GM19099 (cell line): Measurements from ENCODE around the gene MAPT.

Experiments
- POLR2A ChIP-seq: IDR thresholded peaks from 3 replicates; pipeline ENCODE4 v1.6.1; 2011; ENCODE audit warnings: low read depth; ENCODE audit not compliant: insufficient read length; ENCODE audit errors: extremely low read depth

The MAPT gene

DNA sequence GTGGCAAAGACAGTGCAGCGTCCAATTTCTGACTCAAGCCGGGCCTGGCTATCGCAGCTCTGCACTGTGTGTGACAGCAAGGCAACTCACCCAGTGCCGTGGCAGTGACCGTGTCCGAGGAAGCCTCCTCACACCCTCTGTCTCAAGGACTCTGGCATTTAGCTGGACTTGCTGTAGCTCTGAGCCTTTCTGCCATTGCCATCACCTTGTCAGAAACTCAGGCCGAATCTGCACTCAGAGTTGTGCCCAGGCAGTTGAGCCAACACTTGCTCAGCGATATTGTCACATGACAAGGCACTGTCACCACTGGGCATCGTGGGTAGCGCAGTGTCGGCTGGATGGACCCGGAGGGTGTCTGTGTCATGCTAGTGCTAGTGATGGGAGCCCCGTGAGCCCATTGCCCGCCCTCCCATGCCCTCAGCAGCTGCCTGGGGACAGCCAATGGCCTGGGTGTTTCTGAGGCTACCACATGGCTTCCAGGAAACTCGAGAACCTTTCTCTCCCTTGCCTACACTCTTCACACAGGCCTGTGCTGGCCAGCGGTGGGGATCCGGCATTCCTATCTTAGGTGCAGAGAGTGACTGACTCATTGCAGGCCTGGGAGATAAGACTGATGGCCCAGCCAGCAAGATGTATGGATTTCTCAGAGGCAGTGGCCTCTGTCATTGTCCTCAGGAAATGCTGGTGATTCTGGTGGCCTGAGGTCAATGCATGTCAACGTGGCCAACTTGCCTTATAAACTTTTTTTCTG lies 82.6 kb downstream of the MAPT start:
- no peak for TF ChIP-seq POLR2A

DNA sequence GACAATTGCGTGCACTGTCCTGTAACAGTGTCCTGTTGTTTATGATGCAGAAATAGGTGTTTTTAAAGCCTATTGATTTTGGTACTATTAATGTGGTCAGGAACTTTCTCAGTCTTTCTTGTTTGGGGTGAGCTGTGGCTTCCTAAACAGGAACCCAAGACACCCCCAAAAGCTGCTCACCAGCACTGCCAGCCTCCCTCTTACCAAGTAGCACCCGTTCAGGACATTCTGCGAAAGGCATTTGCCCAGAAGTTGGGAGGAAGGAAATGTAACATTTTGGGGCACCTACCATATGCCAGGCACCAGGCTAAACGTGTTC lies 83.1 kb downstream of the MAPT start:
- no peak for TF ChIP-seq POLR2A

DNA sequence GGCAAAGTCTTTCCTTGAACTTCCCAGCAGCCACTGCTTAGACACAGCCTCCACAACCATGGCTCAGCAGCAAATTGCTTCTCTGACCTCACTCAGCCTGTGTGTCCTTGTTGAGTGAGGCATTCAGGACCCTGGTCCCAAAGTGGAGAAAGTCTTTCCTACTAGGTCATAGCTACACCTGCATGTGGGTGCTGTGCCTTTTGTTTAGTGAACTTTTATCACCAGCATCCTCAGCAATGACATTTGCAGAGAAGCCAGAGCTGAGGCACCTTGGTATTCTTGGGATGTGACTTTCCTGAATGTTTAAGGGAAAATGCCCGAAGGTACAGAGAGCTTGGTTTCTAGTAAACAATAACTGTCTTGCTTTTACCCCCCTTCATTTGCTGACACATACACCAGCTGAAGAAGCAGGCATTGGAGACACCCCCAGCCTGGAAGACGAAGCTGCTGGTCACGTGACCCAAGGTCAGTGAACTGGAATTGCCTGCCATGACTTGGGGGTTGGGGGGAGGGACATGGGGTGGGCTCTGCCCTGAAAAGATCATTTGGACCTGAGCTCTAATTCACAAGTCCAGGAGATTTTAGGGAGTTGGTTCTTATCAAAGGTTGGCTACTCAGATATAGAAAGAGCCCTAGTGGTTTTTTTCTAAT lies 83.7 kb downstream of the MAPT start:
- no peak for TF ChIP-seq POLR2A

GRCh38 chr17:45979137-45979536 lies 84.8 kb downstream of the MAPT start:
- TF ChIP-seq POLR2A: no peak

GRCh38 chr17:45980855-45981254 lies 86.5 kb downstream of the MAPT start:
- no peak for TF ChIP-seq POLR2A

GRCh38 chr17:45981306-45981705 lies 87.0 kb downstream of the MAPT start:
- no peak for TF ChIP-seq POLR2A

DNA sequence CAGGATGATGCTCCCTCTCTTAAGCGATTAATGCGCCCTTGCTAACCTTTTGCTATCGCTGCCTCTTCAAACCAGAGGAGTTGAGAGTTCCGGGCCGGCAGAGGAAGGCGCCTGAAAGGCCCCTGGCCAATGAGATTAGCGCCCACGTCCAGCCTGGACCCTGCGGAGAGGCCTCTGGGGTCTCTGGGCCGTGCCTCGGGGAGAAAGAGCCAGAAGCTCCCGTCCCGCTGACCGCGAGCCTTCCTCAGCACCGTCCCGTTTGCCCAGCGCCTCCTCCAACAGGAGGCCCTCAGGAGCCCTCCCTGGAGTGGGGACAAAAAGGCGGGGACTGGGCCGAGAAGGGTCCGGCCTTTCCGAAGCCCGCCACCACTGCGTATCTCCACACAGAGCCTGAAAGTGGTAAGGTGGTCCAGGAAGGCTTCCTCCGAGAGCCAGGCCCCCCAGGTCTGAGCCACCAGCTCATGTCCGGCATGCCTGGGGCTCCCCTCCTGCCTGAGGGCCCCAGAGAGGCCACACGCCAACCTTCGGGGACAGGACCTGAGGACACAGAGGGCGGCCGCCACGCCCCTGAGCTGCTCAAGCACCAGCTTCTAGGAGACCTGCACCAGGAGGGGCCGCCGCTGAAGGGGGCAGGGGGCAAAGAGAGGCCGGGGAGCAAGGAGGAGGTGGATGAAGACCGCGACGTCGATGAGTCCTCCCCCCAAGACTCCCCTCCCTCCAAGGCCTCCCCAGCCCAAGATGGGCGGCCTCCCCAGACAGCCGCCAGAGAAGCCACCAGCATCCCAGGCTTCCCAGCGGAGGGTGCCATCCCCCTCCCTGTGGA lies 88.6 kb downstream of the MAPT start:
- TF ChIP-seq POLR2A: no peak

DNA sequence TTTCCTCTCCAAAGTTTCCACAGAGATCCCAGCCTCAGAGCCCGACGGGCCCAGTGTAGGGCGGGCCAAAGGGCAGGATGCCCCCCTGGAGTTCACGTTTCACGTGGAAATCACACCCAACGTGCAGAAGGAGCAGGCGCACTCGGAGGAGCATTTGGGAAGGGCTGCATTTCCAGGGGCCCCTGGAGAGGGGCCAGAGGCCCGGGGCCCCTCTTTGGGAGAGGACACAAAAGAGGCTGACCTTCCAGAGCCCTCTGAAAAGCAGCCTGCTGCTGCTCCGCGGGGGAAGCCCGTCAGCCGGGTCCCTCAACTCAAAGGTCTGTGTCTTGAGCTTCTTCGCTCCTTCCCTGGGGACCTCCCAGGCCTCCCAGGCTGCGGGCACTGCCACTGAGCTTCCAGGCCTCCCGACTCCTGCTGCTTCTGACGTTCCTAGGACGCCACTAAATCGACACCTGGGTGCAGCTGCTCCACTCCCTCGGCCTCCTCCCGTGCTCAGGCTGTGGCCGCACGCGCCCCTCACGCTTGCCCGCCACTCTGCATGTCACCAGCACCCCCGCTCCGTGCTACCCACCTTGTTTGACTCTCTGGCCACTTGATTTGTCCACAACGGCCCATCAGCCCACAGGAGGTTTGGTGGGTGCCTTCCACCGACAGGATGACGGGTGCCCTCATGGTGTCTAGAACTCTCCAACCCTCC lies 89.4 kb downstream of the MAPT start:
- no peak for TF ChIP-seq POLR2A

DNA sequence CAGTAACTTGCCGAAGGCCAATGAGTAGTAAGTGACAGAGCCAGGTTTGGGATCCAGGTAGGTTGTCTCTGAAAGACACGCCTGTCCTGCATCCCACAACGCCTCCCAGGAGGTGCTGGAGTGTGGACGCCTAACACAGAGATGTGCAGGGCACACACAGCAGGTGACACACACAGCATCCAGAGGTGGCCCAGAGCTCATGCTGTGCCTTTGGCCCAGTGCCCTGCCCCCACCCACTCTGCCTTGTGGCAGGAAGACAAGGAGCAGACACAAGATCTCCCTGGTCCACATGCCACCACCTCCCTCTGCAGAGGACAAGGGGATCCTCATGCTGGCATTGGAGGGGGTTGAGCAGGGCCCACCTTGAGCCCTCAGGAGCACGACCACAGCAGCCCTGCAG lies 90.0 kb downstream of the MAPT start:
- TF ChIP-seq POLR2A: no peak

- TF ChIP-seq POLR2A: no peak
Observed at GRCh38 chr17:45985447-45985846, 91.1 kb downstream of the MAPT start.

GRCh38 chr17:45986056-45986455 lies 91.7 kb downstream of the MAPT start:
- TF ChIP-seq POLR2A: no peak

GRCh38 chr17:45987706-45988105 lies 93.4 kb downstream of the MAPT start:
- no peak for TF ChIP-seq POLR2A

DNA sequence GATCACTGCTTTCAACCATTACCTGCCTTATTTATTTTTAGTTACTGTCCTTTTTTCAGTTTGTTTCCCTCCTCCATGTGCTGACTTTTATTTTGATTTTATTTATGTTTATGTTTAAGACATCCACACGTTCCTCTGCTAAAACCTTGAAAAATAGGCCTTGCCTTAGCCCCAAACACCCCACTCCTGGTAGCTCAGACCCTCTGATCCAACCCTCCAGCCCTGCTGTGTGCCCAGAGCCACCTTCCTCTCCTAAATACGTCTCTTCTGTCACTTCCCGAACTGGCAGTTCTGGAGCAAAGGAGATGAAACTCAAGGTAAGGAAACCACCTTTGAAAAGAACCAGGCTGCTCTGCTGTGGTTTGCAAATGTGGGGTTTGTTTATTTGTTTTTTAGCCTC lies 95.4 kb downstream of the MAPT start:
- no peak for TF ChIP-seq POLR2A

DNA sequence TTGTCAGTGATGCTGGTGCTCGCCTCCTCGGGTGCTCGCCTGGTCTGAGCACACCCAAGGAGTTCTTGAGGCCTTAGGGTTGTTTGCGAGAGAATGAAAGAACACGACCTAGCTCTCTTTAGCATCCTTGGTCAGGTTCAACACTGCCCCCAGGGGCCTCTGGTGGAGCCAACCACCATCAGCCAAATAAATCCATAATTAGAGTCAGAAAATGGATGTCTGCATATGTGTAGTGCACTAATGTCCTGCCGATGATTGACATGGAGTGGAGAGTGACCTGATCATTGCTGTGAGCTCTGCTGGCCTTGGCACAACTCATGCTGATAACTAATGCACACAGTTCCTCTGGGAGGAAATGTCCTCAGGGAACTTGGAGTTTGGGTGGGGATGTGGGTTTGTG lies 96.5 kb downstream of the MAPT start:
- no peak for TF ChIP-seq POLR2A

GRCh38 chr17:45991341-45991740 lies 97.0 kb downstream of the MAPT start:
- no peak for TF ChIP-seq POLR2A
